ENCODE measurements around the gene KHDC4. TPM values are rescaled to one million over a fixed set of nuclear protein-coding genes. Genes with fewer than 3 reads are reported as not detected.

The KHDC4 gene
- total and polyA plus RNA-seq, 9 of the 15 experiments (the other 6 are each of a cell fraction or from before 2014, with no cell fraction given) = 12.1 to 185 (median 65.6) TPM

DNA sequence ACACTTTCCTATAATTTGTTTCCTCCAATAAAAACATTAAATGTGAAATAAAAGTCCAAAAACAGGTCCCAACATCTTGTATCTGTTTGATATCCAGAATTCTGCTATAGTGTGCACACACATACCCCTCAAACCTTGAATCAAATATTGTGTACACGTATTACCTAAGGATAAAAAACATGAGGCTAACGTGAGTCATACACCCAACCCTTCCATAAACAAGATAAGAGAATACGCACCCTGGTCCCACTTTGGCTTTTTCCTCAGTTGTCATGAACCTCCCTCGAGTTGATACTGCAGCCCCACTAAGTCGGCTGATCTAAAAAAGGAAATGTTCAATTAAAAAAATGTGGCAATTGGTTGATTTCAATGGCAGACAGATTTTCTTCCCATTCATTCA lies 5.2 kb downstream of the KHDC4 start:
- Histone ChIP-seq H4K20me1 (replicated peaks; ENCODE audit: control insufficient read depth, insufficient read depth, low read length) (0 out of 2 replicates have a peak, but pooled peaks cover 5% of the 10 kb centered on the region), H3K4me1 (replicated peaks in 1 of 2; ENCODE audit: control insufficient read depth in 2 of 2, insufficient read depth in 2 of 2, low read length in 2 of 2) (peaks cover 9 to 12% of the 10 kb centered on the region in 2 experiments; a peak in 4 of 5 replicates), H3K9ac (ENCODE audit: insufficient read depth in 1 of 2, low read depth in 2 of 2, low read length in 2 of 2) (no peak overlapping the region), H3K27me3 (ENCODE audit: control insufficient read depth in 2 of 2, insufficient read depth in 2 of 2, low read length in 2 of 2) (no peaks in the 10 kb centered on the region), H3K9me3 (replicated peaks; ENCODE audit: control insufficient read depth, insufficient read depth, low read depth, low read length) (no peaks in the 10 kb centered on the region), H3K4me2 (ENCODE audit: insufficient read depth, low read length) (no peak overlapping the region), H3K79me2 (ENCODE audit: control insufficient read depth, insufficient read depth, low read length) (peaks cover 69% of the 10 kb centered on the region), H3K27ac (ENCODE audit: extremely low read depth, low read depth, low read length) (no peak overlapping the region), H3K4me3 (no peak overlapping the region), H3K9me1 (ENCODE audit: control insufficient read depth, insufficient read depth, low read length) (no peaks in the 10 kb centered on the region), H3K36me3 (ENCODE audit: control insufficient read depth, insufficient read depth, low read length) (peaks cover 96% of the 10 kb centered on the region), H2AFZ (ENCODE audit: low read depth, low read length) (no peak overlapping the region)
- TF ChIP-seq JUND (IDR thresholded peaks at IDR 0.05; ENCODE audit: borderline replicate concordance, low read depth, low read length) (peak; percentile 32; the same call in 1 of the 2 replicates), JUND (tag; IDR thresholded peaks at IDR 0.05; ENCODE audit: borderline replicate concordance, low read depth, low read length) (no peak), RBFOX2 (IDR thresholded peaks at IDR 0.05; ENCODE audit: low read depth, low read length) (peak; percentile 30; the same call in 1 of the 2 replicates), CCAR2 (IDR thresholded peaks at IDR 0.05; ENCODE audit: low read depth, low read length) (no peak), HDAC1 (IDR thresholded peaks at IDR 0.05) (no peak), FOSL1 (tag; conservative IDR thresholded peaks at IDR 0.05) (peak; percentile 76)
- ATAC-seq = no peak
- no peak for FAIRE-seq
- ChIA-PET CTCF (ENCODE audit: low intra/inter-chr PET ratio) (no interaction called here), POLR2A (interaction anchor here (1.0 to 1.5 kb wide), 2 partner anchors 12 to 137 kb away, joined by 3 to 4 read pairs; no protein-coding TSS in a partner anchor)
- peak in 1 of 4 experiments; percentile 33 for DNase-seq (ENCODE audit: extremely low read depth in 1 of 4, low spot score in 3 of 4)
- intact Hi-C loops (cut with micrococcal nuclease) = no loop called here
- in situ Hi-C loops (cut with MboI) = no loop called here
- no TSS peak for BruUV-seq (replicated peaks)
- 52% methylated on average over 5 of the region's 5 CpGs for WGBS (ENCODE audit: insufficient coverage, low coverage, missing lambda C conversion rate)

DNA sequence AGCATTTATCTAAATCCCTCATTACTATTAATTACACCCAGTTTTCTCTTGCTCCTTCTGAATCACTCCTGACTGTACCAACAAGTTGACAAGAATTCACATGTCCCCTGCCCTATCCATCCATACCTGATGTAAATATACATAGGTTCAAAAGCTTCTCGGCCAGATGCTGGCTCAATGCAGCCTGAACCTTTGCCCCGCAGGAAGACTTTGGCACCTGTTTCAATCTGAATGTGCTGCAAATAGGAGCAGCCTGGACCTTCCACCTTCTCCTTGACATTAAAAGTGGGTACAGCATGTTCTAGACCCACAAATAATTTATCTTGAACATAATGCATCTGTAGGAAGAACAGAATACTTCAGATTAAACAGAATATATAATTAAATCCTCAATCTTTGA lies 8.7 kb downstream of the KHDC4 start:
- peaks cover 97% of the 10 kb centered on the region for H3K36me3 ChIP-seq (ENCODE audit: control insufficient read depth, insufficient read depth, low read length)
- WGBS (ENCODE audit: insufficient coverage, low coverage, missing lambda C conversion rate) = 96% methylated on average over 2 of the region's 2 CpGs
- in situ Hi-C loops (cut with MboI) (no loop called here), intact Hi-C loops (cut with micrococcal nuclease) (no loop called here)
- no peak overlapping the region for H3K27ac ChIP-seq (ENCODE audit: extremely low read depth, low read depth, low read length)
- H3K4me2 ChIP-seq (ENCODE audit: insufficient read depth, low read length) = no peak overlapping the region
- no peak overlapping the region for H2AFZ ChIP-seq (ENCODE audit: low read depth, low read length)
- TF ChIP-seq ARID2 (IDR thresholded peaks at IDR 0.05) (no peak), ZNF232 (CRISPR knock-in tag; IDR thresholded peaks at IDR 0.05) (0 out of 2 replicates have a peak, but pooled peaks have one; percentile 39), ZNF76 (CRISPR knock-in tag; IDR thresholded peaks at IDR 0.05; ENCODE audit: borderline replicate concordance) (no peak)
- TF ChIP-seq, protein P1, sequence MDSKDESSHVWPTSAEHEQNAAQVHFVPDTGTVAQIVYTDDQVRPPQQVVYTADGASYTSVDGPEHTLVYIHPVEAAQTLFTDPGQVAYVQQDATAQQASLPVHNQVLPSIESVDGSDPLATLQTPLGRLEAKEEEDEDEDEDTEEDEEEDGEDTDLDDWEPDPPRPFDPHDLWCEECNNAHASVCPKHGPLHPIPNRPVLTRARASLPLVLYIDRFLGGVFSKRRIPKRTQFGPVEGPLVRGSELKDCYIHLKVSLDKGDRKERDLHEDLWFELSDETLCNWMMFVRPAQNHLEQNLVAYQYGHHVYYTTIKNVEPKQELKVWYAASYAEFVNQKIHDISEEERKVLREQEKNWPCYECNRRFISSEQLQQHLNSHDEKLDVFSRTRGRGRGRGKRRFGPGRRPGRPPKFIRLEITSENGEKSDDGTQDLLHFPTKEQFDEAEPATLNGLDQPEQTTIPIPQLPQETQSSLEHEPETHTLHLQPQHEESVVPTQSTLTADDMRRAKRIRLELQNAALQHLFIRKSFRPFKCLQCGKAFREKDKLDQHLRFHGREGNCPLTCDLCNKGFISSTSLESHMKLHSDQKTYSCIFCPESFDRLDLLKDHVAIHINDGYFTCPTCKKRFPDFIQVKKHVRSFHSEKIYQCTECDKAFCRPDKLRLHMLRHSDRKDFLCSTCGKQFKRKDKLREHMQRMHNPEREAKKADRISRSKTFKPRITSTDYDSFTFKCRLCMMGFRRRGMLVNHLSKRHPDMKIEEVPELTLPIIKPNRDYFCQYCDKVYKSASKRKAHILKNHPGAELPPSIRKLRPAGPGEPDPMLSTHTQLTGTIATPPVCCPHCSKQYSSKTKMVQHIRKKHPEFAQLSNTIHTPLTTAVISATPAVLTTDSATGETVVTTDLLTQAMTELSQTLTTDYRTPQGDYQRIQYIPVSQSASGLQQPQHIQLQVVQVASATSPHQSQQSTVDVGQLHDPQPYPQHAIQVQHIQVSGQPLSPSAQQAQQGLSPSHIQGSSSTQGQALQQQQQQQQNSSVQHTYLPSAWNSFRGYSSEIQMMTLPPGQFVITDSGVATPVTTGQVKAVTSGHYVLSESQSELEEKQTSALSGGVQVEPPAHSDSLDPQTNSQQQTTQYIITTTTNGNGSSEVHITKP (IDR thresholded peaks at IDR 0.05; ENCODE audit: partially characterized antibody) = no peak
- H3K9me3 ChIP-seq (replicated peaks; ENCODE audit: control insufficient read depth, insufficient read depth, low read depth, low read length) = no peaks in the 10 kb centered on the region
- no peaks in the 10 kb centered on the region for H3K9me1 ChIP-seq (ENCODE audit: control insufficient read depth, insufficient read depth, low read length)
- H3K79me2 ChIP-seq (ENCODE audit: control insufficient read depth, insufficient read depth, low read length) = peaks cover 44% of the 10 kb centered on the region
- no peaks in the 10 kb centered on the region for H3K27me3 ChIP-seq (ENCODE audit: control insufficient read depth in 2 of 2, insufficient read depth in 2 of 2, low read length in 2 of 2)
- H4K20me1 ChIP-seq (replicated peaks; ENCODE audit: control insufficient read depth, insufficient read depth, low read length) = 0 out of 2 replicates have a peak, but pooled peaks cover 4% of the 10 kb centered on the region
- DNase-seq (ENCODE audit: extremely low read depth in 1 of 4, low spot score in 3 of 4) (no peak), ATAC-seq (no peak), FAIRE-seq (no peak)
- no TSS peak for BruUV-seq (replicated peaks)
- H3K4me1 ChIP-seq (replicated peaks in 1 of 2; ENCODE audit: control insufficient read depth in 2 of 2, insufficient read depth in 2 of 2, low read length in 2 of 2) = no peaks in the 10 kb centered on the region; a peak in 1 of 5 replicates
- ChIA-PET POLR2A (no interaction called here), CTCF (ENCODE audit: low intra/inter-chr PET ratio) (no interaction called here)
- no peak overlapping the region for H3K9ac ChIP-seq (ENCODE audit: insufficient read depth in 1 of 2, low read depth in 2 of 2, low read length in 2 of 2)
- H3K4me3 ChIP-seq = no peak overlapping the region

All from K562 (cell line).